Stimulated activated CD4-positive, alpha-beta T cell treated with anti-CD3 and anti-CD28 coated beads, Interleukin-15, amount 100 ng/mL, for 24 hours (primary cell): ENCODE data around the gene ANAPC15.

Source experiments
- DNase-seq: peaks from one replicate; pipeline ENCODE4 v3.0.0-alpha.2; 2020

The ANAPC15 gene

GRCh38 chr11:72083414-72083813 is 29.1 kb downstream of the ANAPC15 start:
- no peak for DNase-seq

- no peak for DNase-seq
Observed at GRCh38 chr11:72081821-72082453, 30.6 kb downstream of the ANAPC15 start.

DNA sequence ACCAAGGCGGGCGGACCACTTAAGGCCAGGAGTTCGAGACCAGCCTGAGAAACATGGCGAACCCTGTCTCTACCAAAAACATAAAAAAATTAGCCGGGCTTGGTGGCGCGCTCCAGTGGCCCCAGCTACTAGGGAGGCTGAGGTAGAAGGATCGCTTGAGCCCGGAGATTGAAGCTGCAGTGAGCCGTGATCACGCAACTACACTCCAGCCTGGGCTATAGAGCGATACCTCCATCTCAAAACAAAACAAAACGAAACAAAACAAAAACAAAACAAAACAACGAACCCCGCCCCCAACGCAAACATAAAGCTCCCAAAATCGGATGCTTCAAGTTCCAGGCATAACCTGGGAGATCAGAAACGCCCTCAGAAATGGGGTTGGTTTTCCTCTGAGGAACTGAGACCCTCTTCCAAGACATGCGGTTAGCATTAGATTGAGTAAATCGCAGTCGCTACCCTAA is 31.3 kb downstream of the ANAPC15 start:
- no peak for DNase-seq

GRCh38 chr11:72080326-72081183 is 31.9 kb downstream of the ANAPC15 start, which contains the start of the genes LRRC51 and NUMA1:
Gene LRRC51 (plus strand): TSS chr11:72080850. CDS start chr11:72089084, 8,234 bp downstream.
Gene NUMA1 (minus strand): TSS chr11:72080542. CDS start chr11:72035943, 44,599 bp downstream.
- DNase-seq, result peak; percentile 99

DNA sequence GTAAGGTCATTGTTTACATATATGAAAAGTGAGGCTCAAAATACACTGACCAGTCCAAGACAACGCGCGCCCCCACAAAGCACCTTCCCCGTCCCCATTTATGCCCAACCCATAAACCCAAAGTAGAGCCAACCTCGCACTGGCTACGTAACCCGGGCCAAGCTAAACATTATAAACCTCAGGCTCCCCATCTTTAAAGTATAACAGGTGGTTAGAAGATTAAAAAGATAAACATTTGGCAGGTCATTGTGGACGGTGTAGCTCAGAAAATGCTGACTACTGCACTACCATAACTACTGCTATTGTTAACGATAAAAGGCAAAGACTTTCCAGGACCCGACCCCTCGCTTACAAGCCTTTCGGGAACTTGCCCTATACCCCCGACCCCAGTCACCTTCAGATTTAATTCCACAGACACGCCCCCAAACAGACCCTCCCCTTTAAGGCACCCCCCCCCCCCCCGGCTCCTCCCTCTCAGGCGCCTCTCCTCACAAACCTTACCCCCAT is 32.6 kb downstream of the ANAPC15 start:
- DNase-seq, result no peak

DNA sequence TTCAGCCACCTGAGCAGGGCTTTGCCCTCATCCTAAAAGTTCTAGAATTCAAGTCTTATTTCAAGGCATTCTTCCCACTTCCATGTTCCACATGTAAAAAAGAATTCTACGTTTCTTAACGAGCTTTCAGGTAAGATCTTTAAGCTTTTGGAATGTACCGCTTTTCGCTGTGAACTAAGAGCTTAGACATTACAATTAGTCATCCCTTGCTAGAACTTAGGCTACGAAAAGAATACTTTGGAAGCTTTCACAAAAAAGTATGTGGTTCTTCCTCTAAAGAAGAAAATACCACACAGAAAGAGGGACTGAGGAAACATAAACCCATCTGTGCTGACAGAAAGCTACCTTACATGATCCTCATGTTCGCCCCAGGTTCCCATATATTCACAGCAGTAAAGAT is 34.0 kb downstream of the ANAPC15 start:
- DNase-seq, result no peak

- DNase-seq, result no peak
Observed at GRCh38 chr11:72075756-72076155, 36.7 kb downstream of the ANAPC15 start.

DNA sequence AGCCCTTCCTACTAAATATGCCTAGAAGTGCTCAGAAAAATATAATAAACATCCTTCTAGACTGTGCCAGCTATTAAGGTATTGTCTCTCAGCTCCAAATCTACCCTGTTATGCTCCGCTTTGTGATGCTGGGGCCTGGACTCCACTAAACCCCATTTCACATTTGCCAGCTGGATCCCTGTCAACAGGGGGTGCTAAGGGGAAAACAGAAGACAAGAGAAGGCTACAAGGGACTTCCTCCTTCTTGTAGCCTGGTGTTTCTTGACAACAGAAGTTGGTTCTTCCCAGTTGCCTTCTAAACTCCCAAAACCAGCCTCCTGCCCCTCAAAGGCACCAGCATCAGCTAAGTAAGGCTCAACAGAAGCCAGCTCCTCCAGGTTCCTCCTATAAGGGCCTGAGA is 37.4 kb downstream of the ANAPC15 start:
- no peak for DNase-seq

GRCh38 chr11:72072348-72072747 is 40.1 kb downstream of the ANAPC15 start:
- DNase-seq, result no peak

DNA sequence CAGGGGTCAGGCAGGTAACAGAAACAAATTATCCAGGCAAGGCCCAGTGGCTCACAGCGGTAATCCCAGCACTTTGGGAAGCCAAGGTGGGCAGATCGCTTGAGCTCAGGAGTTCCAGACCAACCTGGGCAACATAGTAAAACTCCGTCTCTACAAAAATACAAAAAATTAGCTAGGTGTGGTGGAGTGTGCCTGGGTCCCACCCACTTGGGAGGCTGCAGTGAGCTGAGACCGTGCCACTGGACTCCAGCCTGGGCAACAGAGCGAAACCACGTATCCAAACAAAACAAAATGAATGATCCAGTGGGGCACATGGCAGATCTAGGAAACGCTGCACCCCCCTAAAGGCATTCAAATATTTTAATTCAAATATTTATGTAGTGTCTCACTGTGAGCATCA is 42.0 kb downstream of the ANAPC15 start:
- DNase-seq, result no peak

DNA sequence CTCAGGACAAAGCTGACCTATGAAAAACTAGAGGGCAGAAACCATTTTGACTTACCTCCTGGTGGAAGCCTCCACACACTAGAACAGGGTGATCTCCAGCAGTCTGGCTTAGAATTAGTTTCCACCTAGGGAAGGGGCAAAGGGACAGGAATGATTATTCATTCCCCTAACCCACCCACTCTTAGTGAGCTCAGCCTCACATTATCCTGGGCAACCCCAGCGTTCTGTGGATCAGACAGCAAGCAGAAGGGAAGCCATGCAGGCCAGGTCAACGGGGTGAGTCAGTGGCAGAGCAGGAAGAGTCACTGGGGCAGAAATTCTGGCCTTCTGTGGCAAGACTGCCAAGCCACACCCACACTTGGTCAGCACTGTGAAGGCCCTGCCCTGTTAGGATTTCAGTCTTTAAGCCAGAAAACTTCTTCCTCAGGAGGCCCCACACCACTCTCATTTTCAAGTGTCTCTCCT is 42.7 kb downstream of the ANAPC15 start:
- DNase-seq, result peak; percentile 16

DNA sequence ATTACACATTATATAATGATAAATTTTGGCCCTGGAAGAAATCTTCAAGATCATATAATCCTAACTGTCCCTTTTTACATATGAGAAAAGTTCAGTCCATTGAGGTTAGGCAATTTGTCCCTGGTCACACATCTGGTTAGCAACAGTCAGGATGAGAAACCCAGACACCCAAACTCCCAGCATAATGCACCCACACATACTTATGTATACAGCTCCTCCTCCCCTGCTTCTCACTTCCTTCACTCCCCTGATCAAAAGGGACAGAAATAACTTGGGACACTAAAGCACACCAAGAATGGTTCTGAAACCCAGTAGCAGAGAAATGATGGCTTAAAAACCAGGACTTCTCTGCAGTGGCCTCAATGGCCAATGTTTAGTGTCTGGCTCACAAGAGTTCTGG is 43.3 kb downstream of the ANAPC15 start:
- DNase-seq, result no peak

DNA sequence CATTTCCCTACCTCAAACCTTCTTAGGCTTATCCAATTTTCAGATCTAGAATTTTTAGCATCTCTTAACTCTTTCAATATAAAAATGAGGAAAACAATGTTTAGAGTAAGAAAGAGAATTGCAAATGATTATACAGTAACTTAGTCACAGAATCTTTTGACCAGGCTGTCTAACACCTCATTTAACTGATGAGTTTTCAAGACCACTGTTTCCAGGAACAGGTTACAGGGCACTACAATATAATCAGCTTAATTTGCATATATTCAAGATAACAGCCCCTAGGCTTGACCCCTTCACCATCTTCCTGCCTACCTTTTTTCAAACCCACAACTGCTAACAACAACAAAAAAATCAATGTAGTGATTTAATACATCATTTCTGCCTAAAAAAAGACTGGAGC is 44.8 kb downstream of the ANAPC15 start:
- no peak for DNase-seq

DNA sequence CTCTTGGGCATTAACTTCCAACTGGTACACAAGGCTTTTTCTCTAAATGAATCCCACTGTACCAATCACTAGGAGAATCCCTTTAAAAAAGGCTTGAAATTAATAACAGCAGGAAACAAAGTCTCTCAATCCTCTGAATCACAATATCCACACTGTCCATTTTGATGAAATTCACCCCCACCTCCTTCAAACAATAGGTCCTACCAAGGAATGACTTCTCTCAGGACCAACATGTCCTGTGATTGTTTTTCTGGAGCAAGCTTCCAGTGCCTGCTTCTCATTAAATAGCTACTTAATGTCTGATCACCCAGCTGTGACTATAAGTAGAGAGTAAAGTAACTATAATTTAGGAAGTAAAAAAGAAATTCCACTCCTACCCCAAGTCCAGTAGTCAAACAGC is 45.2 kb downstream of the ANAPC15 start:
- DNase-seq, result no peak

DNA sequence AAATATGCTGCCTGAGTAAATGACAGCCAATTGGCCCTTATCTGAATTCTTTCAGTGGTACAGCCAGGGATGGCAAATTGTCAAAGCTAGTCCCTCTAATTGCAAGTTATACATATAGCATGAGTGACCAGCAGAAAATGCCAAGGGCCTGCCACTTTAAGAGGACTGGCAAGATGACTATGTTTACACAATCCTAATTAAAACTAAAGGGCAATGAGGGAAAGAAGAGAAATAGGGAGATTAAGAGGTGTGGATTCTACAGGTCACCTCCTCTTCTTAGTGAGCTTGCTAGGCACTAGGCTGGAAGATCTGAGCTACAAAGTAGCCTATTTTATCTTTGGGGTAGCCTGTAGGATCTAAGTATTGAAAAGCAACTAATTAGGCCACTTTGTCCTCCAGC is 45.6 kb downstream of the ANAPC15 start:
- no peak for DNase-seq

DNA sequence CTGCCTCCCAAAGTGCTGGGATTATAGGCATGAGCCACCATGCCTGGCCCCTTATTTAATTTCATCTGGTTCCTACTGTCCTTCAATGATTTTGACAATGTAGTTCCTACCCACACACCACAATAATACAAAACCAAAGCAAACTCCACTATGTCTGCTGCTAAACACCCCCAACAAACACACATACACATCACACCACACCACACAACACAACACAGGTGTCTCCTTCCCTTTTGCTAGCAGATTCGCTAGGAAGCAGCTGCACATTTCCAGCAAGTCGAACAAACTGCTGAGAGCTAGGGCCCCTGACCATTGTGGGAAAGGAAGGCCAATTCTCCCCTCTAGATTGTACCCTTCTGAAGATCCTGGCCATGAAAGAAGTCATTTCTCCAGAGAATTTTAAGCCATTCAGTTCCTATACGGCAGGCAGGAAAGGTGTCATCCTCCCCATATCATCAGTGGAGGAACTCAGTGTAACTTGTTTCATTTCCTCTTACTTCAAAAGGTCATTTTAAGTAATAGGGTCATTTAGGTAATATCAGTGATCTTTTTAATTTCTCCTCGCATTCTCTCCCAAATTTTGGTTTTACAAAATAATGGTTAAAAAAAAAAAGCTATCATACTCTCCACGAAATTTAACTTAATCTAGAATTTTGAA is 50.6 kb downstream of the ANAPC15 start:
- no peak for DNase-seq
